Measurements from ENCODE around the gene TRPV2. TPM values are rescaled to one million over a fixed set of nuclear protein-coding genes. Genes with fewer than 3 reads are reported as not detected.

TRPV2 gene
- total and polyA plus RNA-seq, 9 of the 15 experiments (the other 6 are each of a cell fraction or from before 2014, with no cell fraction given) = 10.0 to 97.5 (median 30.3) TPM

GRCh38 chr17:16461606-16461866, 46.2 kb downstream of the TRPV2 start:
- no TSS peak for BruUV-seq (replicated peaks)
- Histone ChIP-seq H3K4me1 (replicated peaks in 1 of 2; ENCODE audit: control insufficient read depth in 2 of 2, insufficient read depth in 2 of 2, low read length in 2 of 2) (peaks cover 0 to 5% of the 10 kb centered on the region in 2 experiments; a peak in 2 of 5 replicates), H3K4me2 (ENCODE audit: insufficient read depth, low read length) (no peak overlapping the region), H3K9me3 (replicated peaks; ENCODE audit: control insufficient read depth, insufficient read depth, low read depth, low read length) (no peaks in the 10 kb centered on the region), H3K27me3 (ENCODE audit: control insufficient read depth in 2 of 2, insufficient read depth in 2 of 2, low read length in 2 of 2) (no peaks in the 10 kb centered on the region), H3K9ac (ENCODE audit: insufficient read depth in 1 of 2, low read depth in 2 of 2, low read length in 2 of 2) (no peak overlapping the region; a peak in 1 of 4 replicates), H2AFZ (ENCODE audit: low read depth, low read length) (no peak overlapping the region), H3K9me1 (ENCODE audit: control insufficient read depth, insufficient read depth, low read length) (no peaks in the 10 kb centered on the region), H3K36me3 (ENCODE audit: control insufficient read depth, insufficient read depth, low read length) (peaks cover 10% of the 10 kb centered on the region; the same call in 1 of the 3 replicates), H3K79me2 (ENCODE audit: control insufficient read depth, insufficient read depth, low read length) (no peaks in the 10 kb centered on the region), H3K27ac (ENCODE audit: extremely low read depth, low read depth, low read length) (no peak overlapping the region), H4K20me1 (replicated peaks; ENCODE audit: control insufficient read depth, insufficient read depth, low read length) (peaks cover 9% of the 10 kb centered on the region; the same call in 1 of the 2 replicates), H3K4me3 (no peak overlapping the region)
- intact Hi-C loops (cut with micrococcal nuclease) (no loop called here), in situ Hi-C loops (cut with MboI) (no loop called here)
- no peak for ATAC-seq
- ChIA-PET POLR2A (interaction anchor here (0.8 to 1.5 kb wide), 2 partner anchors 10 to 21 kb away, joined by 3 to 4 read pairs; no protein-coding TSS in a partner anchor), CTCF (ENCODE audit: low intra/inter-chr PET ratio) (no interaction called here)
- FAIRE-seq = no peak
- DNase-seq (ENCODE audit: extremely low read depth in 1 of 4, low spot score in 3 of 4) = no peak
- no peak for TF ChIP-seq BRCA1 (IDR thresholded peaks at IDR 0.05)
- TF ChIP-seq BRCA1 (CRISPR knock-in tag; IDR thresholded peaks at IDR 0.05) = no peak
- TF ChIP-seq CREB3 (tag; conservative IDR thresholded peaks at IDR 0.05; ENCODE audit: low read depth) = no peak
- TF ChIP-seq STAG1 (CRISPR knock-in tag; IDR thresholded peaks at IDR 0.05; ENCODE audit: borderline replicate concordance) = no peak
- no peak for TF ChIP-seq NRF1 (conservative IDR thresholded peaks at IDR 0.05 in 1 of 2, IDR thresholded peaks at IDR 0.05 in 1 of 2)
- TF ChIP-seq IRF9 (tag; IDR thresholded peaks at IDR 0.05) = no peak
- TF ChIP-seq ARNT (IDR thresholded peaks at IDR 0.05) = no peak
- TF ChIP-seq MTF1 (CRISPR knock-in tag; IDR thresholded peaks at IDR 0.05; ENCODE audit: borderline replicate concordance) = no peak
- no peak for TF ChIP-seq KDM2B (CRISPR knock-in tag; IDR thresholded peaks at IDR 0.05)
- TF ChIP-seq CREB3L1 (IDR thresholded peaks at IDR 0.05; ENCODE audit: borderline replicate concordance, low read depth) = no peak
- TF ChIP-seq ZNF583 (CRISPR knock-in tag; IDR thresholded peaks at IDR 0.05) = no peak
- TF ChIP-seq HDAC1 (IDR thresholded peaks at IDR 0.05) = no peak
- TF ChIP-seq ZNF408 (CRISPR knock-in tag; IDR thresholded peaks at IDR 0.05; ENCODE audit: low read depth) = no peak
- TF ChIP-seq ZNF717 (CRISPR knock-in tag; IDR thresholded peaks at IDR 0.05) = no peak
- no peak for TF ChIP-seq ZNF561 (CRISPR knock-in tag; conservative IDR thresholded peaks at IDR 0.05)
- TF ChIP-seq HNRNPK (IDR thresholded peaks at IDR 0.05; ENCODE audit: low read depth, low read length, poor library complexity, severe bottlenecking) = no peak
- WGBS (ENCODE audit: insufficient coverage, low coverage, missing lambda C conversion rate) = 81% methylated on average over 3 of the region's 3 CpGs
